GM21825 (cell line): ENCODE data around the gene CAMSAP1.

Experiments used
- ATAC-seq: cut with Tn5 transposase; IDR thresholded peaks from one replicate; pipeline ENCODE4 v1.9.1; 2021; ENCODE audit warnings: mild to moderate bottlenecking, moderate library complexity; ENCODE audit not compliant: unreplicated experiment

The CAMSAP1 gene

DNA sequence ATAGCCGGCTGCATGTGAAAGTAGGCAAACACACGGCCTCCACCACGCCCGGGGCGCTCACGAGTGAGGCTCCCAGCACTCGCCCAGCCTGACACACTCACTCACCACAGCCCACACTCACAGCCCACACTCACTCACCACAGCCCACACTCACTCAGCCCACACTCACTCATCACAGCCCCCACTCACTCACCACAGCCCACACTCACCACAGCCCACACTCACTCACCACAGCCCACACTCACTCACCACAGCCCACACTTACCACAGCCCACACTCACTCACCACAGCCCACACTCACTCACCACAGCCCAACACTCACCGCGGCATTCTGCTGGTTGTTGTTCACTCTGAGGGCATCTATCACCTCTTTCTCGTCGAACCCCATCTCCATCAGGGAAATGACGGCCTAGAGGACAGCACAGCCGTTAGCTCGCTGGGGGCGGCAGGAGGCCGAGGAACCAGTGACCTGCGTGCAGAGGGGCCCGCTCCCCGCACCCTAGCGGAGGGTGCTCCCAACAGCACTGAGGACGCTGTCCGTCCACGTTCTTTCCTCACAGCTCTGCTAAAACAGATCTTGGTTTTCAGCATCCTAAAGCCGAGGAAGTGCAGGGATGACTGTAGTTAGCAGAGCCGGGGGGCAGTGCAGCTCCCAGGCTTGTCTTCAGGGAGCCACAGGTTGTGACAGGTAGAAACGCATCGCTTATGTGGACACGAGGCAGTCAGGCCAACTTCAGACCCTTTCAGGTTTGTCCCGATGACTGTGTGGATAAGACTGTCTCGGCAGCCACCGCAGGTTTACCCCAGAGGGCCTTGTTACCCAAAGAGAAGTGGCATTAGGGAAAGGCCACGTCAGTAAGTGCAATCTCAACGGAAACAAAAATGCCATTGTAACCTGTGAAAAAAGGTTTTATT, 32.3 kb upstream of the CAMSAP1 start:
- ATAC-seq, result no peak

DNA sequence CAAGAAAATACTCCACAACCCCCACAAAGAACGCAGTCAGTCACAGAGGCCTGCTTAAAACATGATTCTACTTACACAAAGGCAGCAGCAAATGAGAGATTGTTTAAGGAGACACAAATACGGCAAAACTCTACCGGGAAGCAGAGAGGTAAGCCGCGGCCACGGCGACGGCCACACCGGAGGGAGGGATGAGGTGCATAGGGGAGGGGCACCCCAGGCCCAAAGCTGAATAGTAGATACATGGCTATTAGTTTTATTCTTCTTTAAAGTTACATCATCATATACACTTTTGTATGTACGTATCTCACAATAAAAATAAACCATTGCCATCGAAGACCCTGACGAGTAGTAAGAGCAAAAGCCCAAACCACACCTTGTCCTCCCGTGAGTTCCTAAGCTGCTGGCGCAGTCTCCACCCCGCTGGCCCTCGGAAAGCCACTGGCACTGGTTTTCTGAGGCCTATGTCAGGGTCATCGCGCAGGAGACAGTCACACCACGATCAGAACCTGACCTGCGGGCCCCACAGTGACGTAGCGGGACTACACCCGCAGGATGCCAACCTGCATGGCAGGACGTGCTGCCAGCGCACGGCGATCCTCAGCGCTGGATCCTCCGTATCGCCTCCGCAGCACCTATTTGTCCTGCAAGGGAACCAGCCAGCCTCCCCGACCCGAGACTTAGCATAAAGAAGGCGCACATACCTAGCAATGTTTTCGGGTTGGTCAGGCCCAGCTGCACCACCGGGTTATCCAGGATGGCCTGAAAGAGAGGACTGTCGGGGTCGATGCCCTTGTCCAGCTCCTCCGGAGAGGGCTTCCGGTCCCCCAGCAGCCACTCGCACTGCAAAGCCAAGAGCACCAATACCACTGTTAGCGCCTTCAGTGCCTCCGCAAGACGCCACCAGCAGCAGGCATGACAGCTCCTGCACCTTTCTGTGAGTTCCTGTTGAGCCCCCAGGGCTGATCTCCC, 30.5 kb upstream of the CAMSAP1 start:
- ATAC-seq, result no peak

DNA sequence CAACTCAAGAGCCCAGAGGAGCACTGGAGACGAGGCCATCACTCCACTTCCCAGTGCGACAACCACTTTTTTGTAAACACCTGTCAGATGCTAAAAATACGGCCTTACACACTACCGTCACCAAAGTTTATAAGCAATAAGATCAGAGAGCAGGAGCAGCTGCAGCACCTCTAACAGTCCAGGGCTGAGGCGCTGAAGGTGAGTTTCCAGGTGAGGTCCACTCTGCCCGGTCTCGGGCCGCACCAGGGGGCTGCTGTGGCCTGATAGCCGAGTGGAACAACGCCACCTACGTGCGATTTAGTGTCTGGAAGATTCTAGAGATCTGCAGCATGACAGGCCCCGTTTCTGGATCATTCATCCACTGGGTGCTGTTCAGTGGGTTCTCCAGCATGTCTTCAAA, 25.8 kb upstream of the CAMSAP1 start:
- ATAC-seq, result no peak

DNA sequence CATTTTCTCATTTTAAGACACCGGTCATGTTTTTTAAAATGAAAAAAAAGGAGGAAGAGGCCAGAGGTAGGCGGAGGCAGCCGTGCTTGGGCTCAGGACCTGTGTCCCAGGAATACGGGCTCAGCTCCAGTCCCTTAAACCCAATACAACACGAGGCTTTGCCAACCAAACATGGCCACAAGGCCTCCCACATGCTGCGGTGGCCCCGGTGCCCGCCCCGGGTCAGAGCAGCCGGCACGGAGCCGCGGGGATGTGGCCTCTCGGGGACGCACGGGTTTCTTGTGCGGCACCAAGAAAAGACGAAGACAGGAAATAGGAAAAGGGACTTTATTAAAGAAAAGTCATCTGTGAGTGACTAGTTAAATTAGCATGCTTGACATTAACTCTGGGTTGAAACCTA, 25.3 kb upstream of the CAMSAP1 start:
- ATAC-seq, result no peak

DNA sequence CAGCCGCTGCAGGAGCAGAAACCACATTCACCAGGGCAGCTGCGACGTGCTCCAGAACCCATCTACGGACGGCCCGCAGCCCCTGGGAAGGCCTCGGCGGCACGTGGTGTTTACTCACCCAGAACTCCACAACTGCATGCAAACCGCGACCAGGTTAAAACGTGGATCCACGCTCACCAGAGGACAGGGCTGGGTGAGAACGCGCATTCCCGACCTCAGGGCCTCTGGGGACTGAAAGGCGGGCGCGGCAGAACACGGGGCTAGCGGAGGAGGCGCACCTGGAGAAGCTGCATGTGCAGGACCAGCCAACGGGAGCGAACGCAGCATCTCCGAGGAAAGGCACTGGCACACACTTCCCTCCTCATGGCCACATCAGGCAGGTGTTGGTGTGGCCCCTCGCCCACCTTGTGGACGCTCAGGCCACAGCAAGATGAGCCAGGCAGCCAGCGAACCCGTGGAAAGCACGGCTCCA, 24.0 kb upstream of the CAMSAP1 start:
- ATAC-seq, result no peak

DNA sequence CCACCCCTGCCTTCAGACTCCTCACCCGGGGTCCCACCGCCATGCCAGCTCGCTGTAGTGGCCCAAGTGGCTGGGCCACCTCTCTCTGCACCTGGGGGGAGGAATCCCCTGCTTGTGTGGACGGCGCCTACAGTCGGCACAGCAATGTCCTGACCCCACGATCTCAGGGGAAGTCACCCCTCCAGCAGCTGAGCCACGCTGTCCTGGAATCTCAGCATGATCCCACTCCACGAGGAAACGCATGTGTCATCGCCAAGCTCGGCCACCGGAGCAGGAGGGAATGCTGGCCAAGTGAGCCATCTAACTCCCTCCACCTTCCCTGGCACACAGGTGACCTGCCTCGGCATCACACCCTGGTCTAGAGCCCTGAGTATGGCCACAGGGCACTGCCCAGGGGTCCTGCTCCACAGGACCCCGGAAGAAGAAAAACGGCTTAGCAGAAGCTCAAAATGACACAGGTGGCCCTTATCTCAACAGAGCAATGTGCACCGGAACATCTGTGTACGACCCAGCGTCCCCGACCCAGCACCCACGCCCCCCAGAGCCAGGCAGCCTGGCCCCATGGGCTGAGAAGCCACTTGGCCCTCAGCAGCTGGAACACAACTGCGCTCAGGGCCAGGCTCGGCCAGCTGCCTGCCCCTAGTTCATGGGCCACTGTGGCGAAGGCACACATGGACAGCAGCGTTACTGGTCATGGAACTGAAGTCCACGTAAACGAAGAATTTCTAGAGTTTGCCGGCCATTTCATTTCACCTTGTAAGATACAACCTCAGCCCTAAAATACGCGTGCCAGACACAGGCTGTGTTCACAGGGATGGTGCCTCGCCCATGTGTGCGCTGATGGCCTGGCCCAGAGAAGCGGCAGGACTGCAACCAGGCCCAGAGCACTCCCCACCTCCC, 23.4 kb upstream of the CAMSAP1 start:
- no peak for ATAC-seq

DNA sequence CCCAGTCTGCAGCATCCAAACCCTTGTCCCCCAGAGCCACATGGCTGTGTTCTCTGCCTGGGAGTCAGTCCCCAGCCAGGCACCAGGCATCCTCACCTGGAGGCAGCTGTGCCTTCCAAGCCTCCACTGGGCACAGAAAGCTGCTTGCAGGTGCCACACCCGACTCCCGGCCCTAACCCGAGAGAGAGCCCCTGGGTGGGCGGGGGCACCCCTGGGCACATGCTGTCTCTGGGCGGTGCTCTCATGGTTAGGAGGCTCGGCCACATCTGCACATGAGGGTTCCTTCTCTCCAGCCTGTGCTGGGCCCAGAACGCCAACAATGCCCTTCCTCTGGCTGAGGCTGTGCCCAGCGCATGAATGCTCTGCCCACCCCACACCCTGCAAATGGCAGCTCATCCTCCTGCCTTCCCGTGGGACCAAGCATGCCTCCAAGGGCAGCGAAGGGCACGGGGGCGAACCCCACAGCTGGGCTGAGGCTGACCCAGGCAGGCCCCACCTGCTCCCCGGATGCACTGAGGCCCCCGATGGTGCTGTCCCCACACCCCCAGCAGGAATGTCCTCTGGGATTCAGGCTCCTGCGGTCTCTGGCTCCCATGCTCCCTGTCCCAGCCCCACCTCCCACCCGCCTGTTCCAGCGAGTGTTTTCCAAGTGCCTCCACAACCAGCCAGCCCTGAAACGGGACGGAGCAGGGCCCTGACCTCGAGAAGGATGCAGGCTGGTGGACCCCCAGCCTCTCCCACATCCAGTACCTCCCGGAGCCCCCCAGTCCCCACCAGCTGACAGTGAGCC, 22.5 kb upstream of the CAMSAP1 start:
- no peak for ATAC-seq

DNA sequence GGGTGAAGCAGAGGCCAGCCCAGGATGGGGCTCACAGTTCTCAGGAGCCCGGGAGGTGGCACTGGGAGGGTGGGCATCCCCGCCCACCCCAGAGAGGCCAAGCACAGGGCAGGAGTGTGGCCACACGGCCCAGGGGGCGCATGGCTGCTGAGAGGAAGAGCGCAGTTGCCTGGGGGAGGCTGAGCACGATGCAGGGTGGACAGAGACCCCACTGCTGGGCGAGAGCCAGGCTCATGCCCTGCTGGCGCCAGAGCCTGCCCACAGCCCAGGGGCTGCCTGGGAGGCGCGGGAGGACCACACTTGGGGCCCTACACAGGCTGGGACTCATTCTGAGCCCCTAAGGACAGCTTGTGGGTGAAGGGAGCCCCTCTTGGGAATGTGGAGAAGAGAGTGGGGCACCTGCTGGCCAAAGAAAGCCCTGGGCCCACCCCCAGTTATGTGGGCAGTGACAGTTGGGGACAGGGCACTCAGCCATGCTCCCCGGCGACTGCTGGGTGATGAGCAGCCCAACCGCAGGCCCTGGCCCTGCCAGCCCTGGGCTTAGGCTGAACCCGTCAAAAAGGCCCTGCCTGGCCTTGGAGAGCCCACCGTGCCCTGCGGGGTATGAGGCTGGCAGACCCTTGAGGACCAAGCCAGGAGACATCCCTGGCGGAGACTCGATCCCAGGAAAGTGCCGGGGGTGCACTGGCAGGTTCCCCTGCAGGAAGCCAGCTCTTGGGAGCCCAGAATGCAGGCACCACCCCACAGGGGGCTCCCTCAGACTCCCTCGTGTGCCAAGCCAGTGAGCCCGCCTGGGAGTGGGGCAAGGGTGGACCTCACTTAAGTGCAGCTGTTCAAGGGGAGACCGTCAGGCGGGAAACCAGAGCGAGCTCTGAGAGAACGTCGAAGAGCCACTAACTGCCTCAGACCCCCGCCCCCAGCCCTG, 21.6 kb upstream of the CAMSAP1 start:
- ATAC-seq, result no peak

DNA sequence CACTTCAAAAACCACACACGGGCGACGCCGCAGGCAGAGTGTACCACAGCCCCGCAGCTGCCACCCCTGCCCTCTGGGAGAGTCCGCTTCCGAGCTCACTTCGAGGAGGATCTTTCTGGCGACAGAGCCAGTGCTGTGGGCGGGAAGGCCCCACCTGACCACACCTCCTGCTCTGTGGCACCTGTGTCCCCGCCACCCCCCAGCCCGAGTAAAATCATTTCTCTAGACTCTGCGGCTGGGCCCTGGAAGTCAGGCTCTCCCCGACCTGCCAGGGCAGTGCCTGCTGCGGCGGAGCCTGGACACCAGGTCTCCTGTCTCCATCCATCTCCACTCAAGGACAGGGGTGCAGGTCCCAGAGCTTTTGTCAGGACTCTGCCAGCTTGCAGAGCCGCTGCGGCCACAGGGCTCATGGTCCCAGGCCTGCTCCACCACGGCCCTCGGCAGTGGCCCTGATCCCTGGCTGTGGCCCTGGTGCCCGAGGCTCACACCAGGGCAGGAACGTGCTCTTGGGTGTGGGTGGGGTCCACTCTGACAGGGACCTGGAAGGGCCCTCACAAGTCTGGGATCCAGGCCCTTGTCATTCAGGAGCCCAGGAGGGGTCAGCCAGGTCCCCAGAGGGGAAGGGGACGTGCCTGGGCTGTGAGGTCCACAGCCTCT, 20.9 kb upstream of the CAMSAP1 start:
- ATAC-seq, result no peak

DNA sequence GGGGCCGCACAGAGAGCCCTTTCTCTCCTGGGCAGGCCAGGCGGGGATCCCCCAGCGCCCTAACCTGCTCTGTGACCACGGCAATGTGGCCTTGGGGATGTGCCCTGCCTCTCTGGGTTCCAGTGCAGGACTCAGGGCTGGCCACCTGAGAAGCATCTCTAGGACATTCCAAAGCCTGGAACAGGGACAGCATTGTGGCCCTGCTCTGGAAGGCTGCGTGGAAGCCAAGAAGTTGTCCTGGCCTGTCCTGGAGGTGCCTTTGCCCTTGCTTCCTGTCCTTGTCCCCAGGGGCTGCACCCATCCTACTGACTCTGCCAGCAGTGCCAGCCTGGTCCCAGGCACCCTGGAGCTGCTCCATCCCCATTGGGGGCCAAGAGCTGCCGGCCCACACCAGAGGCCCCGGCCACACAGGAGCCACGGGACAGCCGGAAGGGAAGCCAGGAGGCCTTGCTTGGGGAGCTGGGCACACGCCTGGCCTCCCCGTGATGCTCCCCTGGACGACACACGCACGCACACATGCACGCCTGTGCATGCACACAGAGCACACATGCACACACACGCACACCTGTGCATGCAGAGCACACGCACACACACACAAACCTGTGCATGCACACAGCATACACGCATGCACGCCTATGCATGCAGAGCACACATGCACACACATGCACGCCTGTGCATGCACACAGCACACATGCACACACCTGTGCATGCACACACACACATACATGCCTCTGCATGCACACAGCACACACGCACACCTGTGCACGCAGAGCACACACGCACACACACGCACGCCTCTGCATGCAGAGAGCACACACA, 20.1 kb upstream of the CAMSAP1 start:
- ATAC-seq, result no peak

DNA sequence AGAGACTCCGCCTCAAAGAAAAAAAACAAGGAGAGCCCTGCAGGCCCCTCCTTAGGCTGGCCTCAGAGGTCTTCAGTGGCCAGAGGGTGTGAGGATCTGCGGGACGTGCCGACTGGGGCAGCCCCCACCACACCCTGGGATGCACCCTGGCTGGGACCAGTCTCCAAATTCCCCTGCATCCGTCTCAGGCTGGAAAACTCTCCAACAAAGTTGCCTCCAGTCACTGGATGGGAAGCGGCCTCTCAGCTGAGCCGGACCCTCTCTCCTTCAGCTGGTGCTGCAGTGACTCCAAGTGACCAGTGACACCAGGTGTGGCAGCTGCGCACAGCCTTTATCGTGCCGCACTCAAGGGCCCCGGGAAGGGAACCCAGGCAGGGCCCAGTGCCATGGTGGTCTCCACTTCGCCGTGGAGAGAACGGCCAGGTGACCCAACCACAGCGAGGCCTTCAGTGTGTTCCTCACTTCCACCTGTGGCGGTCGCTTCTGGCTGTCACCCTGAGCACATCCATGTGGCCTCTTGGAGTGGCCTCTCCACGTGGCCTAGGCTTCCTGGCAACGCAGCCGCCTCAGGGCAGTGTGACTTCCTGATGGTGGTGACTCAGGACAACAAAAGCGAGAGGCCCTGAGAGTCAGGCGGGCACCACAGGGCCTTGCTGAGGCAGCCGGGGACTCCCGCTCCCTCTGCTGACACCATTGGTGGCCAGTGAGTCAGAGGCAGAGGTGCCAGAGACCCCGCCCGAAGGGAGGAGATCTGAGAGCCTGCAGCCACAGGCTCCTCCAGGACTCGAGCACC, 19.3 kb upstream of the CAMSAP1 start:
- no peak for ATAC-seq

DNA sequence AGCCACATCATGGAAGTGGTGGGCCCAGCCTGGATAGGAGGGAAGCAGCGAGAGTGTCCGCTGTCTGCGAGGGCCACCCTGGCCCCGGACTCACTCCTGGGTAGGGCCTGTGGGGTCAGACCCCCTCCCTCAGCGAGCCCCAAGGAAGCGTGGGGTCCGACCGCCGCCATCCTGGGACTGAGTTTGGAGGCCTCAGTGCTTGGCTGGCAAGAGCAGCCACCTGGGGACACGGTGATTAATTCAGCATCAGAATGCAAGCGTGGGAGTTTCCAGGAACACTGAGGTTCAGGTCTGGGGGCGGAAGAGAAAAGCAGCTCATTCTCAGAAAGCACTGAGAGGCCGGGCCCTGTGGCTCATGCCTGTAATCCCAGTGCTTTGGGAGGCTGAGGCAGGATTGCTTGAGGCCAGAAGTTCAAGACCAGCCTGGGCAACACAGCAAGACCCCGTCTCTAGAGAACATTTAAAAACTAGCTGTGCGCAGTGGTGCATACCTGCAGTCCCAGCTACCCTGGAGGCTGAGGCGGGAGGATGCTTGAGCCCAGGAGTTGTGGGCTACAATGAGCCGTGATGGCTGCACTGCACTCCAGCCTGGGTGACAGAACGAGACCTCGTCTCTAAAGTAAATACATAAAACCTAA, 18.3 kb upstream of the CAMSAP1 start:
- ATAC-seq, result no peak

DNA sequence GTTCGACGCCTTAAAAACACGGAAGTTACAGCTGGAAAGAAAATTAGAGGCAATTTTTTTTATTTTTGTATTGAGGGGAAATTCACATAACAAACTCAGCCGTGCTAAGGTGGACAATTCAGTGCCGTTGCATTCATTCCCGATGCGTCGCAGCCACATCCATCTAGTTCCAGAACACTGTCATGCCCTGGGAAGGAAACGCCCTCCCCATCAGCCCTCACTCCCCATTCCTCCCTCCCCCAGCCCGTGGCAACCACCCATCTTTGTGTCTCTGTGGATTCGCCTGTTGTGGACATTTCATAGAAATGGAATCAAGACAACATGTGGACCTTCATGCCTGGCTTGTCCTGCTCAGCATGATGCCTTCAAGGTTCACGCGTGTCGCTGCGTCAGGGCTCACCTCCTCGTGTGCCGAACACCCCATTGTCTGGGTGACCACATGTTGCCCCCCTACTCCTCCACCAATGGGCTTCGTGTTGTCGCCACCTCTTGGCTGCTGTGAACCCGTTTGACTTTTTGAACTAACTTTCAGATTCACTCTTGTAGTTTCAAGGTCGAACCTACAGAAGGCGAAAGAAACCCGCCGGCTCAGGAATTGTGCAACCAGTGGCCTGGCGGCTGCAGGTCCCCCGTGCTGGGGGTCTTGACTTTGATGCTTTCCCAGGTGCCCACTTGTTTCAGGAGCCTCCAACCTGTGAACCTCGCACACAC, 17.4 kb upstream of the CAMSAP1 start:
- no peak for ATAC-seq

DNA sequence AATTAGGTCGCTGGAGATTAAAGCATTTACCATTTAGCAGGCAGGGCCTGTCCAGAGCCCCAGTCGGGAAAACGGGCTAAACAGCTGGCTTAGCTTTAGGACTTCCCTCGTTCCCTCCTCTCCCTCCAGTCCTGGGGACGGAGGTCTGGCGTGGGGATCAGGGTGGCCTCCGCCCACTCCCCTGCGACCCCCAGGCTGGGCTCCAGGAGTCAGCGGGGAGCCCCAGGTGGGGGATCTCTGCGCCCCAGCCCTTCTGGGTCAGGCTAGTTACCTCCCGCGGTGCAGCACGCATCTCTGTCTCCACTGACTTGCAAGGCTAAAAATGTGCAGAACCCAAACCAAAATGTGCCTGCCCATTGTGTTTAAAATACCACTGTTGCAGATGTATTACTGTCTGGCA, 16.2 kb upstream of the CAMSAP1 start:
- no peak for ATAC-seq

DNA sequence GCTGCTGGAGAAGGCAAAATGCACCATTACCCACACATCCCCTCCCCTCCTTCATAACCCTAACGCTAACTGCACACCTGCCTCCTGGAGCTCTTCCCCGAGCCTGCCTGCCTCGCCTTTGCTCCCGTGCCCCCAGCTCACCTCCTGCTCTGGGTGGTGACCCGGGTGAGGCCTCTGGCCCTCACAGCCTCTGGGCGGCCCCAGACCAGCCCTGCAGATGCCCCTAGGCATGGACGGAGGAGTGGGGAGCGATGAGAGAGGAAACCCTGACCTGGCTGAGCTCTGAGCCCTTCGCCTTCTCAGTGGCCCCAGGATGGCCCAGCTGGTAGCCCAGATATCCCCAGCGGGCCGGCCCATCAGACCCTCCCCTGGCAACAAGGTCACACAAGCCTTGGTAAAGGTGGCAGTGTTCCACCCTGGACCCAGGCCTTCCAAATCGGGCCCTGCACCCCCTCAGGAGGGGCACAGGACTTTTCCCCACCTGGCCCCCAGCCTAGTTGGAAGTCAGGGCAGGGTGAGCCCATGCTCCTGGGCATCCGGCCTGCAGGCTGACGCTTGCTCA, 14.5 kb upstream of the CAMSAP1 start:
- ATAC-seq, result no peak
